H1 (cell line): Measurements from ENCODE around the gene SLC23A3. TPM values are rescaled to one million over a fixed set of nuclear protein-coding genes. Genes with fewer than 3 reads are reported as not detected.

Experiments
- CHD1 ChIP-seq: IDR thresholded peaks from 2 replicates; pipeline ENCODE4 v1.6.1; 2012; ENCODE audit warnings: low read depth, low read length, improper control_type of control experiment
- CTCF ChIP-seq, 3 experiments: IDR thresholded peaks; 1 replicate in 2 of 3; 2 replicates in 1 of 3; pipeline versions ENCODE4 v1.5.1 to v1.6.1; 2011; ENCODE audit warnings: low read length in 3 of 3, mild to moderate bottlenecking in 3 of 3, inconsistent platforms in 2 of 3, low read depth in 1 of 3, moderate library complexity in 1 of 3; ENCODE audit not compliant: insufficient read depth in 1 of 3; ENCODE audit errors: control extremely low read depth in 1 of 3
- GTF2F1 ChIP-seq: IDR thresholded peaks from 2 replicates; pipeline ENCODE4 v1.6.1; 2012; ENCODE audit warnings: low read depth, low read length, improper control_type of control experiment, borderline replicate concordance
- polyA plus RNA-seq, 7 experiments: library from polyadenylated mRNA; depleted of rRNA in 3 of 7; stranded (reverse) in 5 of 7; unstranded in 2 of 7; fragments of >200 nt in 5 of 7; fragments of 200-250 nt in 2 of 7; gene quantifications; 1 replicate in 5 of 7; 2 replicates in 1 of 7; 4 replicates in 1 of 7; pipeline versions ENCODE4 v1.2.1 to v1.2.3, GENCODE V29; 2011 to 2013; ENCODE audit warnings: missing spikeins in 2 of 7, mixed read lengths in 2 of 7
- total RNA-seq: library from RNA; stranded (reverse); fragmentation: NEBNext Ultra II Directional; extraction: Animal tissue kit (Norgen Biotek cat#: 25700); gene quantifications from 2 replicates; pipeline ENCODE4 v1.2.1, GENCODE V29; 2021

The SLC23A3 gene
- total and polyA plus RNA-seq, 2 of the 8 experiments (the other 6 are each of a cell fraction or from before 2014, with no cell fraction given), result 0.35 to 0.84 TPM

GRCh38 chr2:219174801-219175200, 5.0 kb upstream of the SLC23A3 start (continued):
- TF ChIP-seq CTCF (IDR thresholded peaks at IDR 0.05; ENCODE audit: control extremely low read depth in 1 of 3, insufficient read depth in 1 of 3, low read depth in 1 of 3, low read length in 3 of 3) (no peak), CHD1 (no peak), GTF2F1 (no peak)
